CD14-positive monocyte (primary cell): Measurements from ENCODE around the gene EGFR. TPM values are rescaled to one million over a fixed set of nuclear protein-coding genes. Genes with fewer than 3 reads are reported as not detected.
A peak's percentile ranks its signal among the peaks of the same experiment; 100 is the strongest.

Experiments
- DNase-seq, 3 donors: peaks; one replicate each; pipeline ENCODE4 v3.0.0-alpha.2; 2011 to 2022
- H2AFZ ChIP-seq: 2 replicates; pipeline ENCODE4 v1.6.0; 2012; ENCODE audit warnings: mild to moderate bottlenecking, low read depth, low read length, inconsistent platforms; ENCODE audit not compliant: insufficient read depth, poor library complexity, severe bottlenecking
- H3K27ac ChIP-seq, 2 donors: 1 replicate in 1 of 2; 2 replicates in 1 of 2; pipeline ENCODE4 v1.5.1; 2012 to 2013; ENCODE audit warnings: low read length in 2 of 2, control low read depth in 1 of 2, inconsistent platforms in 1 of 2, low read depth in 1 of 2, mild to moderate bottlenecking in 1 of 2
- H3K27me3 ChIP-seq, 2 donors: one replicate each; pipeline versions ENCODE4 v1.6.0 to v1.6.1; 2011 to 2013; ENCODE audit warnings: low read length in 2 of 2; ENCODE audit not compliant: control insufficient read depth in 2 of 2, insufficient read depth in 2 of 2
- H3K36me3 ChIP-seq, 2 donors: replicated peaks in 1 of 2; 1 replicate in 1 of 2; 2 replicates in 1 of 2; pipeline versions ENCODE4 v1.5.1 to v1.6.1; 2012 to 2013; ENCODE audit warnings: low read length in 2 of 2, control low read depth in 1 of 2, inconsistent platforms in 1 of 2, mild to moderate bottlenecking in 1 of 2; ENCODE audit not compliant: insufficient read depth in 2 of 2, control insufficient read depth in 1 of 2
- H3K4me1 ChIP-seq, 2 donors: 1 replicate in 1 of 2; 2 replicates in 1 of 2; pipeline versions ENCODE4 v1.5.1 to v1.6.1; 2012 to 2013; ENCODE audit warnings: low read length in 2 of 2, control low read depth in 1 of 2, inconsistent platforms in 1 of 2, mild to moderate bottlenecking in 1 of 2, moderate library complexity in 1 of 2; ENCODE audit not compliant: insufficient read depth in 2 of 2, control insufficient read depth in 1 of 2
- H3K4me2 ChIP-seq: replicated peaks from 2 replicates; pipeline ENCODE3; 2012; ENCODE audit warnings: low read length, moderate library complexity, mild to moderate bottlenecking; ENCODE audit not compliant: poor library complexity, severe bottlenecking; ENCODE audit errors: extremely low read depth
- H3K4me3 ChIP-seq, 3 experiments: fragments of 200-600 bp in 1 of 3; sonication (generic) in 1 of 3; replicated peaks in 1 of 3; 1 replicate in 2 of 3; 2 replicates in 1 of 3; pipeline ENCODE4 v1.5.1; 2011 to 2013; ENCODE audit warnings: low read length in 3 of 3, mild to moderate bottlenecking in 3 of 3, control low read depth in 2 of 3, low read depth in 2 of 3, inconsistent platforms in 1 of 3, moderate library complexity in 1 of 3
- H3K79me2 ChIP-seq: 2 replicates; pipeline ENCODE4 v1.6.0; 2012; ENCODE audit warnings: mild to moderate bottlenecking, control low read depth, inconsistent platforms, low read length, moderate library complexity; ENCODE audit not compliant: insufficient read depth
- H3K9ac ChIP-seq: 2 replicates; pipeline ENCODE4 v1.6.0; 2017; ENCODE audit warnings: low read length, mild to moderate bottlenecking; ENCODE audit not compliant: insufficient read depth, poor library complexity, severe bottlenecking
- H3K9me3 ChIP-seq, 2 donors: replicated peaks in 1 of 2; 1 replicate in 1 of 2; 2 replicates in 1 of 2; pipeline versions ENCODE4 v1.5.1 to v1.6.1; 2012 to 2013; ENCODE audit warnings: low read length in 2 of 2, control low read depth in 1 of 2; ENCODE audit not compliant: control insufficient read depth in 1 of 2, insufficient read depth in 1 of 2
- H4K20me1 ChIP-seq: 2 replicates; pipeline ENCODE4 v1.6.0; 2012; ENCODE audit warnings: mild to moderate bottlenecking, low read length, control low read depth, moderate library complexity; ENCODE audit not compliant: insufficient read depth
- H3K27ac Mint-ChIP-seq, 7 donors: one replicate each; pipeline ENCODE4 v1.8.0; 2020; ENCODE audit warnings: mild to moderate bottlenecking in 7 of 7, mixed read lengths in 7 of 7, moderate library complexity in 6 of 7, inconsistent platforms in 2 of 7
- H3K27me3 Mint-ChIP-seq, 3 donors: one replicate each; pipeline ENCODE4 v1.8.0; 2021 to 2022; ENCODE audit warnings: low read depth in 3 of 3, mild to moderate bottlenecking in 3 of 3, mixed read lengths in 3 of 3, moderate library complexity in 3 of 3, inconsistent platforms in 1 of 3
- H3K36me3 Mint-ChIP-seq, 2 donors: one replicate each; pipeline ENCODE4 v1.8.0; 2020; ENCODE audit warnings: mixed read lengths in 2 of 2, inconsistent platforms in 1 of 2, mild to moderate bottlenecking in 1 of 2
- H3K4me1 Mint-ChIP-seq: one replicate; pipeline ENCODE4 v1.8.0; 2020; ENCODE audit warnings: mild to moderate bottlenecking, mixed read lengths
- H3K4me3 Mint-ChIP-seq, 2 donors: one replicate each; pipeline ENCODE4 v1.8.0; 2020; ENCODE audit warnings: mild to moderate bottlenecking in 2 of 2, mixed read lengths in 2 of 2, moderate library complexity in 1 of 2
- H3K9me3 Mint-ChIP-seq, 7 donors: one replicate each; pipeline ENCODE4 v1.8.0; 2020 to 2022; ENCODE audit warnings: mixed read lengths in 7 of 7, mild to moderate bottlenecking in 6 of 7, moderate library complexity in 6 of 7, inconsistent platforms in 2 of 7
- CTCF ChIP-seq: fragments of 200-600 bp; IDR thresholded peaks from one replicate; pipeline ENCODE4 v1.8.0; 2022; ENCODE audit warnings: antibody characterized with exemption, mild to moderate bottlenecking
- WGBS: methylation state at CpG from one replicate; pipeline ENCODE4 v1.1.5; 2013; ENCODE audit warnings: missing lambda C conversion rate; ENCODE audit not compliant: insufficient coverage; 5-methylcytosine and 5-hydroxymethylcytosine counted together
- intact Hi-C, 2 donors: fragments of 100-400 bp; cut with micrococcal nuclease; formaldehyde crosslinking; loops; one replicate each; pipeline versions ENCODE4 v1.15.0 to v1.15.1; 2023
- polyA plus RNA-seq, 3 donors: library from polyadenylated mRNA; depleted of rRNA in 1 of 3; unstranded in 2 of 3; stranded (reverse) in 1 of 3; fragments of 300-500 nt in 2 of 3; fragments of >200 nt in 1 of 3; fragmentation: Illumina TruSeq in 2 of 3; gene quantifications; 1 replicate in 2 of 3; 2 replicates in 1 of 3; pipeline ENCODE4 v1.2.3, GENCODE V29; 2012 to 2021

The EGFR gene
- polyA plus RNA-seq, 3 donors: not detected

- WGBS: 82% methylated on average over 4 of the region's 8 CpGs
Measured at GRCh38 chr7:55150709-55151451, 132.1 kb downstream of the EGFR start.

GRCh38 chr7:55152516-55152915 lies 133.7 kb downstream of the EGFR start:
- WGBS: 74% methylated on average over 3 of the region's 6 CpGs
- no peak for TF ChIP-seq CTCF
- no peaks in the 10 kb centered on the region for H3K36me3 ChIP-seq
- no peaks in the 10 kb centered on the region for H3K4me1 Mint-ChIP-seq
- H3K4me3 ChIP-seq: no peak overlapping the region
- no peaks in the 10 kb centered on the region for H3K4me1 ChIP-seq
- no peaks in the 10 kb centered on the region for H3K79me2 ChIP-seq
- no peak for DNase-seq
- no peak overlapping the region for H3K27ac Mint-ChIP-seq
- peaks cover 0 to 3% (median 2%) of the 10 kb centered on the region in 3 donors for H3K27me3 Mint-ChIP-seq
- no peaks in the 10 kb centered on the region for H3K27me3 ChIP-seq
- no peak overlapping the region for H2AFZ ChIP-seq
- H4K20me1 ChIP-seq: no peaks in the 10 kb centered on the region
- H3K9me3 Mint-ChIP-seq: peaks cover 0 to 3% (median 0%) of the 10 kb centered on the region in 7 donors
- H3K4me2 ChIP-seq: no peak overlapping the region
- no peak overlapping the region for H3K4me3 Mint-ChIP-seq
- intact Hi-C loops: no loop called here
- H3K36me3 Mint-ChIP-seq: no peaks in the 10 kb centered on the region
- no peak overlapping the region for H3K27ac ChIP-seq
- no peak overlapping the region for H3K9ac ChIP-seq
- no peaks in the 10 kb centered on the region for H3K9me3 ChIP-seq

More at GRCh38 chr7:55150709-55151451, 132.1 kb downstream of the EGFR start:
- H3K36me3 Mint-ChIP-seq: no peaks in the 10 kb centered on the region
- H3K27ac ChIP-seq: no peak overlapping the region
- H3K79me2 ChIP-seq: no peaks in the 10 kb centered on the region
- no peak overlapping the region for H3K4me3 Mint-ChIP-seq
- no peak overlapping the region for H3K9ac ChIP-seq
- no peak overlapping the region for H2AFZ ChIP-seq
- no peaks in the 10 kb centered on the region for H3K36me3 ChIP-seq
- H3K27me3 Mint-ChIP-seq: peaks cover 0 to 3% (median 0%) of the 10 kb centered on the region in 3 donors
- H3K9me3 ChIP-seq: no peaks in the 10 kb centered on the region
- TF ChIP-seq CTCF: no peak
- H4K20me1 ChIP-seq: no peaks in the 10 kb centered on the region
- H3K4me3 ChIP-seq: no peak overlapping the region
- intact Hi-C loops: no loop called here
- no peaks in the 10 kb centered on the region for H3K4me1 Mint-ChIP-seq
- H3K9me3 Mint-ChIP-seq: peaks cover 0 to 3% (median 0%) of the 10 kb centered on the region in 7 donors
- H3K27me3 ChIP-seq: no peaks in the 10 kb centered on the region
- DNase-seq: no peak
- no peaks in the 10 kb centered on the region for H3K4me1 ChIP-seq
- peak overlapping the region in 1 of 7 donors; percentile 15 for H3K27ac Mint-ChIP-seq
- H3K4me2 ChIP-seq: no peak overlapping the region
